Glutamatergic neuron (in vitro differentiated cells): ENCODE data around the gene NADSYN1. TPM values are rescaled to one million over a fixed set of nuclear protein-coding genes. Genes with fewer than 3 reads are reported as not detected.

Experiments used
- DNase-seq: peaks from one replicate; pipeline ENCODE4 v3.0.0; 2022
- H3K27ac Mint-ChIP-seq: one replicate; pipeline ENCODE4 v1.8.0; 2020; ENCODE audit warnings: mild to moderate bottlenecking, mixed read lengths, inconsistent platforms; ENCODE audit not compliant: unreplicated experiment
- H3K27me3 Mint-ChIP-seq: one replicate; pipeline ENCODE4 v1.8.0; 2020; ENCODE audit warnings: mild to moderate bottlenecking, moderate library complexity, mixed read lengths, inconsistent platforms; ENCODE audit not compliant: unreplicated experiment
- H3K36me3 Mint-ChIP-seq: one replicate; pipeline ENCODE4 v1.8.0; 2020; ENCODE audit warnings: mild to moderate bottlenecking, mixed read lengths, inconsistent platforms; ENCODE audit not compliant: unreplicated experiment
- H3K4me1 Mint-ChIP-seq: one replicate; pipeline ENCODE4 v1.8.0; 2020; ENCODE audit warnings: mild to moderate bottlenecking, low read depth, mixed read lengths, inconsistent platforms; ENCODE audit not compliant: unreplicated experiment
- H3K4me3 Mint-ChIP-seq: one replicate; pipeline ENCODE4 v1.8.0; 2020; ENCODE audit warnings: mild to moderate bottlenecking, mixed read lengths, inconsistent platforms; ENCODE audit not compliant: unreplicated experiment
- H3K9me3 Mint-ChIP-seq: one replicate; pipeline ENCODE4 v1.8.0; 2020; ENCODE audit warnings: mild to moderate bottlenecking, moderate library complexity, mixed read lengths, inconsistent platforms; ENCODE audit not compliant: unreplicated experiment
- CTCF ChIP-seq: fragments of 200-600 bp; sonication (generic); IDR thresholded peaks from one replicate; pipeline ENCODE4 v1.5.0; 2021; ENCODE audit not compliant: partially characterized antibody, unreplicated experiment
- total RNA-seq: library from RNA; stranded (reverse); fragmentation: NEBNext Ultra II Directional; extraction: Animal tissue kit (Norgen Biotek cat#: 25700); gene quantifications from one replicate; pipeline ENCODE4 v1.2.1, GENCODE V29; 2021; ENCODE audit not compliant: unreplicated experiment

NADSYN1 gene
- total RNA-seq, 1 donor from 2014 or later = 78.2 TPM

DNA sequence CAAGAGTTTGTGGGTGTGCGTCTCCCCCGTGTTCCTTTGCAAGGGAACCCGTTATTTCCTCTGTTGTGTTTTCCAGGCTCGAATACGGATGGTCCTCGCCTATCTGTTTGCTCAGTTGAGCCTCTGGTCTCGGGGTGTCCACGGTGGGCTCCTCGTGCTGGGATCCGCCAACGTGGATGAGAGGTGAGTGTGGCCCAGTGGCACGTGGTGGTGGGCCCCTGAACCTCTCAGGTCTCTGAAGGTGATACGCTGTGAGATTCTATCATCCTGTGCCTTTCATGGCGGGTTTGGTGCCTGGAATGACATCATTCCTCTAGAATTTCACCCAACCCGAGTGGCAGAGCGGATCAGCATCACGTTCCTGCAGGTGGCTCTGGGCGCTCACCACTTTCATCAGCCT is 32.5 kb downstream of the NADSYN1 start:
- H3K4me1 Mint-ChIP-seq = peaks cover 3% of the 10 kb centered on the region
- no peak overlapping the region for H3K4me3 Mint-ChIP-seq
- no peak for TF ChIP-seq CTCF
- peaks cover 9% of the 10 kb centered on the region for H3K9me3 Mint-ChIP-seq
- DNase-seq = no peak
- H3K36me3 Mint-ChIP-seq = peaks cover 36% of the 10 kb centered on the region
- H3K27me3 Mint-ChIP-seq = peaks cover 7% of the 10 kb centered on the region
- H3K27ac Mint-ChIP-seq = no peak overlapping the region

DNA sequence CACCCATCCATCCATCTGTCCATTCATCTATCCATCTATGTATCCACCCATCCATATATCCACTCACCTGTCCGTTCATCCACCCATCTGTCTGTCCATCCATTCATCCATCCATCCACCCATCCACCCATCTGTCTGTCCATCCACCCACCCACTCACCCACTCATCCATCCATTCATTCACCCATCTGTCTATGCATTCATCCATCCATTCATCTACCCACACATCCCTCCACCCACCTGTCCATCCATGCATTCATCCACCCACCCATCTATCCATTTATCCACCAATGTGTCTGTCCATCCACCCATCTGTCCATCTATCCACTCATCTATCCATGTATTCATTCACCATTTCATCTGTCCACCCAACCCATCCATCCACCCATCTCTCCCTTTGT is 33.3 kb downstream of the NADSYN1 start:
- H3K36me3 Mint-ChIP-seq = peaks cover 38% of the 10 kb centered on the region
- no peak for TF ChIP-seq CTCF
- peaks cover 3% of the 10 kb centered on the region for H3K4me1 Mint-ChIP-seq
- H3K9me3 Mint-ChIP-seq = peaks cover 9% of the 10 kb centered on the region
- H3K27ac Mint-ChIP-seq = no peak overlapping the region
- DNase-seq = no peak
- H3K4me3 Mint-ChIP-seq = no peak overlapping the region
- H3K27me3 Mint-ChIP-seq = peaks cover 7% of the 10 kb centered on the region

GRCh38 chr11:71488681-71489270 is 35.8 kb downstream of the NADSYN1 start:
- TF ChIP-seq CTCF = no peak
- Mint-ChIP-seq H3K4me3 (no peak overlapping the region), H3K9me3 (peaks cover 6% of the 10 kb centered on the region), H3K27ac (no peak overlapping the region), H3K4me1 (peaks cover 3% of the 10 kb centered on the region), H3K27me3 (peaks cover 7% of the 10 kb centered on the region), H3K36me3 (peaks cover 25% of the 10 kb centered on the region)
- DNase-seq = no peak

GRCh38 chr11:71489311-71490043 is 36.5 kb downstream of the NADSYN1 start:
- no peak for DNase-seq
- Mint-ChIP-seq H3K27ac (no peak overlapping the region), H3K9me3 (peaks cover 6% of the 10 kb centered on the region), H3K36me3 (peaks cover 24% of the 10 kb centered on the region), H3K27me3 (peaks cover 5% of the 10 kb centered on the region), H3K4me1 (peaks cover 3% of the 10 kb centered on the region), H3K4me3 (no peak overlapping the region)
- TF ChIP-seq CTCF = no peak

DNA sequence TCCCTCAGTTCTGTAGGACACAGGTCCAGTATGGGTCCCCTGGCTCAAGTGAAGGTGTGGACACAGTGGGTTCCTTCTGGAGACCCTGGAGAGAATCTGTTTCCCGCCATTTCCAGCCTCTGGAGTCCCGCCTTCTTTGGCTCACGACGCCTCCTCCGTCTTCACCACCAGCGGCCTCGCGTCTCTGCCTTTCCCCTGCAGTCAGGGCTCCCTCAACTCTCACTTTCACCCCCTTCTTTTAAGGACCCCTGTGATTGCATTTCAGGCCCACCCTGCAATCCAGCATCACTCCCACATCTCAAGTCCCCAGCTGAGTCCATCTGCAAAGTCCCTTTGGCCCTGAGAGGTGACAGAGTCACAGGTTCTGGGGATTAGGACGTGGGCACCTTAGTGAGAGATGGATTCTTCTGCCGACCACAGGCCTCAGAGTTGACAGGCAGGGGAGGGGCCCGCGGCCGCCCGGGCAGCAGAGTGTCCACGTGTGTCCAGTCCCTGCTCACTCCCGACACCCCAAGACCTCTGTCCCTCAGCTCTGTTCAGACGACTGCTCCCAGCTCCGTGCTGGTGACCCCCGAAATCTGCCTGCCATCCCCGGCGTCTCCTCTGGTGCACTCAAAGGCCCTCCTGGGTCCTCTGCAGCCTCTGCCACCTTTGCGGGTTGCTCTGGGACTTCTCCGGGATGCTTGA is 37.2 kb downstream of the NADSYN1 start:
- no peak for DNase-seq
- H3K4me3 Mint-ChIP-seq = no peak overlapping the region
- H3K27ac Mint-ChIP-seq = no peak overlapping the region
- TF ChIP-seq CTCF = no peak
- H3K4me1 Mint-ChIP-seq = peaks cover 3% of the 10 kb centered on the region
- peaks cover 24% of the 10 kb centered on the region for H3K36me3 Mint-ChIP-seq
- peaks cover 8% of the 10 kb centered on the region for H3K9me3 Mint-ChIP-seq
- H3K27me3 Mint-ChIP-seq = peaks cover 2% of the 10 kb centered on the region
